NB4 (cell line): Measurements from ENCODE around the gene LPP.

Source experiments
- POLR2A ChIP-seq: IDR thresholded peaks from 2 replicates; pipeline ENCODE4 v1.6.1; 2011; ENCODE audit warnings: mild to moderate bottlenecking; ENCODE audit not compliant: insufficient read length; ENCODE audit errors: extremely low read depth
- TF ChIP-seq, protein P1 (sequence below): IDR thresholded peaks from 2 replicates; pipeline ENCODE4 v1.6.1; 2011; ENCODE audit warnings: low read depth, low read length
- TF ChIP-seq, protein P2 (sequence below): IDR thresholded peaks from one replicate; pipeline ENCODE4 v1.5.1; 2012; ENCODE audit warnings: low read depth, low read length

DNA sequence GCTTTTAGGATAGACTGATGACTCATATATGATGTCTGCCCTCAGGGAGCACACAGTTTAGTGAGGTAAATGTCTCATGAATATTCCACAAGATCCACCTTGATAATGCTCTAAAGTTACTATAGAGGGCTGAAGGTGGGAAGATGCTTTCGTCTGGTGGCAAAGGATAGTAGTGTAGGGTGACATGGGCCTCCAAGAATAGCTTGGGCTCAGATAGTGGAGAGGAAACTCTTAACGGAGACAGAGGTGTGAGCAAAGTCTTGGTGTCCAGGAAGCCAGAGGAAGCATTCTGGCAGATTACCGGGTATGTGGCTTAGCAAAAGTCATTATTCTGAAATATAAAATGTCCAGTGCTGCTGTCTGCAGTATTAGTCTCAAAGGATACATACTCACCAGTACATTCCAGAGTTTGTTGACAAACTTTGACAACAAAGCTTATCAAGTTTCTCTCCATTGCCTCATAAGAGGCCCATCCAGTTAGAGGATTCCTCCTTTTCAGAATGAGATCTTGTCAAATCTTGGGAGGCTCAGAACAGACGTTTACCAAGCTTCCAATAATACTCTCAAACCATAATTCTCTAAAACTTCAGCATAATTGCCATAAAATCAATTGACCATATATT is 316.7 kb downstream of the LPP start:
- TF ChIP-seq, protein P1, sequence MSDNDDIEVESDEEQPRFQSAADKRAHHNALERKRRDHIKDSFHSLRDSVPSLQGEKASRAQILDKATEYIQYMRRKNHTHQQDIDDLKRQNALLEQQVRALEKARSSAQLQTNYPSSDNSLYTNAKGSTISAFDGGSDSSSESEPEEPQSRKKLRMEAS: no peak
- TF ChIP-seq, protein P2, sequence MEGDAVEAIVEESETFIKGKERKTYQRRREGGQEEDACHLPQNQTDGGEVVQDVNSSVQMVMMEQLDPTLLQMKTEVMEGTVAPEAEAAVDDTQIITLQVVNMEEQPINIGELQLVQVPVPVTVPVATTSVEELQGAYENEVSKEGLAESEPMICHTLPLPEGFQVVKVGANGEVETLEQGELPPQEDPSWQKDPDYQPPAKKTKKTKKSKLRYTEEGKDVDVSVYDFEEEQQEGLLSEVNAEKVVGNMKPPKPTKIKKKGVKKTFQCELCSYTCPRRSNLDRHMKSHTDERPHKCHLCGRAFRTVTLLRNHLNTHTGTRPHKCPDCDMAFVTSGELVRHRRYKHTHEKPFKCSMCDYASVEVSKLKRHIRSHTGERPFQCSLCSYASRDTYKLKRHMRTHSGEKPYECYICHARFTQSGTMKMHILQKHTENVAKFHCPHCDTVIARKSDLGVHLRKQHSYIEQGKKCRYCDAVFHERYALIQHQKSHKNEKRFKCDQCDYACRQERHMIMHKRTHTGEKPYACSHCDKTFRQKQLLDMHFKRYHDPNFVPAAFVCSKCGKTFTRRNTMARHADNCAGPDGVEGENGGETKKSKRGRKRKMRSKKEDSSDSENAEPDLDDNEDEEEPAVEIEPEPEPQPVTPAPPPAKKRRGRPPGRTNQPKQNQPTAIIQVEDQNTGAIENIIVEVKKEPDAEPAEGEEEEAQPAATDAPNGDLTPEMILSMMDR: no peak
- TF ChIP-seq POLR2A: no peak
